Stomach (tissue), 4 donors: ENCODE results near the gene EXOSC5.

ENCODE experiments used
- CTCF ChIP-seq, 7 experiments: fragments of 450-650 bp in 4 of 7; fragments of 200-600 bp in 3 of 7; sonication (generic) in 3 of 7; IDR thresholded peaks; one replicate each; pipeline ENCODE4 v1.5.1; 2016 to 2019; ENCODE audit warnings: antibody characterized with exemption in 7 of 7, control low read depth in 2 of 7, mild to moderate bottlenecking in 1 of 7
- POLR2A ChIP-seq, 4 donors: fragments of 450-650 bp; IDR thresholded peaks; one replicate each; pipeline ENCODE4 v1.6.1; 2016; ENCODE audit warnings: antibody characterized with exemption in 4 of 4, control low read depth in 2 of 4, mild to moderate bottlenecking in 1 of 4, moderate library complexity in 1 of 4
- POLR2AphosphoS5 ChIP-seq, 3 donors: sonication (generic); formaldehyde crosslinking; IDR thresholded peaks; one replicate each; pipeline ENCODE4 v1.6.1; 2016; ENCODE audit warnings: antibody characterized with exemption in 3 of 3

- TF ChIP-seq CTCF (IDR thresholded peaks at IDR 0.05) (no peak), POLR2AphosphoS5 (IDR thresholded peaks at IDR 0.05) (no peak), POLR2A (IDR thresholded peaks at IDR 0.05) (no peak)
Observed at GRCh38 chr19:41428481-41428859, 31.3 kb upstream of the EXOSC5 start.
